Ectodermal cell (in vitro differentiated cells): ENCODE data around the gene PALD1. TPM values are rescaled to one million over a fixed set of nuclear protein-coding genes. Genes with fewer than 3 reads are reported as not detected.
A peak's percentile ranks its signal among the peaks of the same experiment; 100 is the strongest.

Experiments used
- H3K27ac ChIP-seq: 2 replicates; pipeline ENCODE4 v1.7.0; 2013; ENCODE audit warnings: mild to moderate bottlenecking, low read depth, low read length; ENCODE audit not compliant: insufficient read depth, poor library complexity, severe bottlenecking
- H3K27me3 ChIP-seq: 2 replicates; pipeline ENCODE4 v1.7.0; 2013; ENCODE audit warnings: mild to moderate bottlenecking, low read length; ENCODE audit not compliant: insufficient read depth, control insufficient read depth, poor library complexity, severe bottlenecking
- H3K36me3 ChIP-seq: one replicate; pipeline ENCODE4 v1.7.0; 2013; ENCODE audit warnings: low read length; ENCODE audit not compliant: control insufficient read depth, insufficient read depth
- H3K4me1 ChIP-seq: one replicate; pipeline ENCODE4 v1.7.0; 2013; ENCODE audit warnings: low read length; ENCODE audit not compliant: control insufficient read depth, insufficient read depth
- H3K4me3 ChIP-seq: 2 replicates; pipeline ENCODE4 v1.7.0; 2013; ENCODE audit warnings: low read depth, low read length, control low read depth; ENCODE audit not compliant: insufficient read depth
- H3K9me3 ChIP-seq: 2 replicates; pipeline ENCODE4 v1.7.0; 2013; ENCODE audit warnings: mild to moderate bottlenecking, low read length, moderate library complexity; ENCODE audit not compliant: control insufficient read depth
- WGBS, 2 experiments: methylation state at CpG; one replicate each; pipeline ENCODE4 v1.1.7; 2013; ENCODE audit warnings: missing lambda C conversion rate in 2 of 2; 5-methylcytosine and 5-hydroxymethylcytosine counted together
- polyA plus RNA-seq, 4 experiments: library from polyadenylated mRNA; stranded (reverse); fragments of 50-300 nt; gene quantifications; one replicate each; pipeline ENCODE4 v1.2.3, GENCODE V29; 2013

The PALD1 gene
- 11.0 TPM for polyA plus RNA-seq (2013, experiment 1 of 4)
- polyA plus RNA-seq (2013, experiment 2 of 4) = 10.6 TPM
- polyA plus RNA-seq (2013, experiment 3 of 4) = 10.2 TPM
- polyA plus RNA-seq (2013, experiment 4 of 4) = 10.4 TPM

DNA sequence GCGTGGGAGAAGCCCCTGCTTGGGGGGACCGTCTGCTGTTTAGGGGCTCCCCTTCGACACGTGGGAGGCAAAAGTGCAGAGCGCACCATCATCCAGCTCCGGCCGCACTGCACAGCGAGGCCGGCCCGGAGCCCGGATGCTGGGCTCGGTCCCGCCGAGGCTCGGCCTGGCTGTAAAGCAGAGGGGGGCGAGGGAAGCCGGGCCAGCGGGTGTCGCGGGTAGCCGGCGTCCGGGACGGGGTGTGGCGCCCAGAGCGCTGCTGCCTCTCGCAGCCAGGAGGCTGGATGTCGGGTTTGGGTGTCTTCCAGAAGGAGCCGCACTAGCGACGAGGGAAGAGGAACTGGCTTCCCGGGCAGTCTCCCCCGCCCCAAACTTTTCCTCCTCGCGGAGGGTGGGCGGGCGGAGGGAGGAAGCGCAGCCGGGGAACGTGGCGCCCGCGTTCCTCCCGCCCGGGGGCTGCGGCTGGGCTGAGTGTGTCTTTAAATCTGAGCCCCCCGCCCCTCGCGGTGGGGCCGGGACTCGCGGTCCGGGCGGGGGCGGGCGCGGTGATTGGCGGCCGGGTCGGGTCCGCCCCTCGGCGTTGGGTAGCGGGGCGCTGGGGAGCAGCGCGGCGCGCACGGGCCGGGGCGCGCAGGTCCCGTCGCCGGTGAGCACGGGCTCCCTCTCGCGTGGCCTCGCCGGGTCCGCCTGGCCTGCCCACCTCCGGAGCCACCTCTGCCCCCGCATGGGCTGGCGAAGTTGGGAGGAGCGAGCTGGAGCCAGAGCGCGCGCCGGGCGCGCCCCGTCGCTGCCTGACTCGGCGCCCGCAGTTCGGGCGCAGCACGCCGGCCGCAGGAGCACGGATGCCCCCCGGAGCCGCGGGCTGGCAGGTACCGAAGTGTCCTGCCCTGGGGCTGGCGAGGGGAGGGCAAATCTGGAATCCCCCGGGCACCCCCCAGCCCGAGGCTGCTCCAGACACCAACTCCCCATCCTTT is at the start of gene PALD1:
TSS of gene PALD1 (plus strand) at position 577 of the 974 bp plus-strand sequence. CDS start 47,185 bp downstream, outside the sequence.
- Histone ChIP-seq H3K4me3 (peak within 1 kb of the TSS; percentile 69), H3K9me3 (no peaks in the 10 kb centered on the region), H3K36me3 (no peaks in the 10 kb centered on the region), H3K4me1 (peaks cover 3% of the 10 kb centered on the region), H3K27ac (no peak within 1 kb of the TSS), H3K27me3 (peaks cover 37% of the 10 kb centered on the region)
- 0 to 1% methylated on average over 110 of the region's 110 CpGs for WGBS, 2 experiments

DNA sequence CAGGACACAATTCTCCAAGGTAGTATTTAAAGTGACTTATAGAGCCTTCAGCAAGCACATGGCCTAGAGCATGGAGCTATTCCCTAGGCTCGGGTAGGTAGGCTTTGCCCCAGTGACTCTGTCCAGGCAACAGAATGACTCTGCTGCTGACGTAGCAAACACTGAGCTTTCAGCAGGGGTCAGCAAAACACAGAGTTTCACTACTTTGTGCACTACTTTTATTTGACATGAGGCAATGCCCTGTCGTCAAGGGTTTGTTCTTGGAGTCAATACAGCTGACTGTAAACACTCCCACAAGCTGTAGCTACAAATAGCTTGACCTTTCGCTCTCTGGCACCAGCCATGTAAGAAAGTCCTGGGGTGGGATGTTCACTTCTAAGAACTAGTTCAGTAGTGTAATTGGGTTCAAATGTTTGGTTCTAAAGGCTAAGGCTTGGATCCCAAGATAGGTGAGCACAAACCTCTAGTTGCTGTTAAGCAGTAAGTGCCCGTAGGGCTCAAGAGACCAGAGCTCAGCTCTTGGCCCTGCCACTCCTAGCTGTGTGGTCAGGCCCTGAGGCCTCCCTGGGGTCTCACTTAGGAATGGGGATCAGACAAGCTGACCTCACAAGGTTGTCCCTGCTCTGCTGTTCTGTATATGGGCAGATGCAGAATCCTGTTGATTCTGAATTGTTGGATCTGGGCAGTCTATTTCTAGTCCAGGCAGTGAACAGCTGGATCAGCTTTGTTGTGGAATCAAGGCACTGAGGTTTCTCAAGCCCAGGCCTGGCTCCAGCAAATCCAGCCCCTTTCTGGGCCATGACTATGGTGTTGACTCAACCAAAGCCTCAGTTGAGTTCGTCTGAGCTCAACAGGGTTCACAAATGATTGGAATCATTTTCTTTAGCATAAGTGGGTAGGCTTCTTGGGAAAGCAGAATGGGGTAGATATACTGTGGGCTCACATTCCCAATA is 47.8 kb upstream of the PALD1 start:
- peaks cover 7% of the 10 kb centered on the region for H3K4me1 ChIP-seq
- WGBS, 2 experiments = 83 to 86% methylated on average over 6 of the region's 6 CpGs
- no peaks in the 10 kb centered on the region for H3K27me3 ChIP-seq
- H3K9me3 ChIP-seq = no peaks in the 10 kb centered on the region
- H3K27ac ChIP-seq = peak overlapping the region; percentile 6
- H3K36me3 ChIP-seq = peaks cover 23% of the 10 kb centered on the region
- H3K4me3 ChIP-seq = no peak overlapping the region

DNA sequence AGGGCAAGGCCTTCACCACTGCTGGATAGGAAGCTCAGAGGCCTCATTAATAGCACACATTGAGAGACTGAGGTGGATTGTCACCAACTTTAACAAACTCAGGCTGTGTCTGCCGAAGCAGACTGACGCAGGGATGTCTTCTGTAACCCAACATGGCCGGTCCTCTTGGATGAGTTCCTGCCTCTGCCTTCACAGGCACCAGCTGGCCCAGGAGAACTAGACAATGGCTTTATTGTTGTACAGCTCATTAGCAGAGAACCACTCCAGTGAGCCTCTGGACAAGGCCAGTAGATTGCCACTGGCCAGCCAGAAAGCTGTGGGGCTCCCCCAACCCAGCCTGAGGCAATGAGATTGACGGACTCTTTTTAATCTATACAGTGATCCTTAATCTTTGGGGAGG is 46.5 kb upstream of the PALD1 start:
- H3K4me1 ChIP-seq = peaks cover 7% of the 10 kb centered on the region
- 90 to 97% methylated on average over 4 of the region's 4 CpGs for WGBS, 2 experiments
- no peak overlapping the region for H3K27ac ChIP-seq
- H3K4me3 ChIP-seq = no peak overlapping the region
- peaks cover 13% of the 10 kb centered on the region for H3K36me3 ChIP-seq
- H3K27me3 ChIP-seq = no peaks in the 10 kb centered on the region
- H3K9me3 ChIP-seq = no peaks in the 10 kb centered on the region

DNA sequence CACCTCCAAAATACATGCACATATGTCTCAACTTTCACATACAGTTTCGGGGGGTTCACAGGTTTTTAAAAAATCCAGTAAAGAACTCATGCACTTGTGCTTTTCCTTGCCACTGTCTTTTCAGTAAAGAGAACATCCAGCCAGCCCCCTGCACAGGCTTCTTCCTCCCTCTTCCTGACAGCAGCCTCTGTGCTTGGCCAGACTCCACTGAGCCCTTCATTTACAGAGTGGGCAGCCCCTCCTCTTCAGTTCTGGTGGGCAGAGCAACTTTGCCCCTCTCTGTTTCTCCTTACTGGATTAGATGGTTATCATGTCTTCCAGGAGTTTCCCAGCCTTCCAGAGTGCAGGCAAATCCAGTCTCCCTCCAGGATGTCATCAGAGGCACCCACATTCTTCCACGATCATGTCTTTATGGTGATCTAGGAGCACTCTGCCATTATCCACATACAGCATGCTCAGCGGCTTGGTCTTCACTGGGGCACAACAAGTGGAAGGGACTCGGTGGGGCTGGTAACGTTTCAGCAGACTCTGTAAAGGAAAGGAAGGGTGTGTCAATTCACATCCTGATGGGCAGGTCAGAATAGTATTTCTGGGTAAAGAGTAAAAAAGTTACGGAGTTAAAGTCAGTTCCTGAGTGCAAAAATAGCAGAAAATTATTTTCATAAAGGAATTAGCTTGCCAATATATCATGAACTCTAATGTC is 45.9 kb upstream of the PALD1 start:
- 92% methylated on average over 6 of the region's 6 CpGs for WGBS, 2 experiments
- H3K4me1 ChIP-seq = peaks cover 7% of the 10 kb centered on the region
- H3K36me3 ChIP-seq = peaks cover 7% of the 10 kb centered on the region

DNA sequence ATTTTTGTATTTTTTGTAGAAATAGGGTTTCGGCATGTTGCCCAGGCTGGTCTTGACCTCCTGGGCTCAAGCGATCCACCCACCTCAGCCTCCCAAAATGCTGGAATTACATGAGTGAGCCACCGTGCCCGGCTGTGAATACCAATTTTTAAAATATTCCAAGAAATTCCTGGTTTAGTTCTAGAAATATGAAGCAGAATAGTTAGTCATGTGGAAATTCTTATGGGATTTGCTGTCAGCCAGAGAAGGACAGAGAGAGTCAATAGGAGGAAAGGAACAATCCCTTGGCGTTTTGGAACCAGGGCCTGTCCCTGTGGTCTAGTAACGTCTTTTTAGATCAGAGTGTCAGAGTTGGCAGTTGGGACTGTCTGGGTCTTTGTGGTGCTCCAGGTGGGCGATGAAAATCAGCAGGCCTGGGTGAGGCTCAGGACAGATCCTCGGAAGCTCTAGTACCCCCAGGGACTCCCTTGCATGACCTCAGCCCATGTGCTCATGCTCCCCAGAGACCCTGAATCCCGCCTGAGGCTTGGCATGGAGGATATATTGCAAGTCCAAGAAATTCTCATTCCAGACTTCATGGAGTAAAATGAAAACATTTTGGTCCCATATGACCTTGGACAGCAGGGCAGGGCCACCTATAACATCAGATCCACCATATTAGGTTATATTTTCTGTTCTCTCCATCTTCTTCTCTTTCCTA is 44.8 kb upstream of the PALD1 start:
- no peaks in the 10 kb centered on the region for H3K9me3 ChIP-seq
- peaks cover 7% of the 10 kb centered on the region for H3K4me1 ChIP-seq
- 88 to 90% methylated on average over 8 to 9 of the region's 9 CpGs for WGBS, 2 experiments
- peaks cover 13% of the 10 kb centered on the region for H3K27me3 ChIP-seq
- H3K4me3 ChIP-seq = no peak overlapping the region
- peaks cover 2% of the 10 kb centered on the region for H3K36me3 ChIP-seq
- no peak overlapping the region for H3K27ac ChIP-seq

More for the DNA sequence above, 45.9 kb upstream of the PALD1 start:
- Histone ChIP-seq H3K27me3 (peaks cover 3% of the 10 kb centered on the region), H3K27ac (no peak overlapping the region), H3K9me3 (no peaks in the 10 kb centered on the region), H3K4me3 (no peak overlapping the region)

GRCh38 chr10:70435241-70436085 is 43.1 kb upstream of the PALD1 start:
- 94 to 96% methylated on average over 19 of the region's 19 CpGs for WGBS, 2 experiments
- Histone ChIP-seq H3K4me3 (no peak overlapping the region), H3K27ac (no peak overlapping the region), H3K36me3 (no peaks in the 10 kb centered on the region), H3K9me3 (no peaks in the 10 kb centered on the region), H3K27me3 (peaks cover 31% of the 10 kb centered on the region), H3K4me1 (peaks cover 6% of the 10 kb centered on the region)

GRCh38 chr10:70437721-70438120 is 40.8 kb upstream of the PALD1 start:
- Histone ChIP-seq H3K27me3 (peaks cover 53% of the 10 kb centered on the region), H3K4me1 (peaks cover 8% of the 10 kb centered on the region), H3K4me3 (no peak overlapping the region), H3K9me3 (no peaks in the 10 kb centered on the region), H3K27ac (no peak overlapping the region), H3K36me3 (no peaks in the 10 kb centered on the region)
- WGBS, 2 experiments = 58 to 67% methylated on average over 5 of the region's 5 CpGs

- Histone ChIP-seq H3K4me3 (peak overlapping the region; percentile 8), H3K27me3 (peaks cover 68% of the 10 kb centered on the region), H3K4me1 (peaks cover 8% of the 10 kb centered on the region), H3K9me3 (no peaks in the 10 kb centered on the region), H3K27ac (no peak overlapping the region), H3K36me3 (no peaks in the 10 kb centered on the region)
- WGBS, 2 experiments = 3% methylated on average over 69 of the region's 69 CpGs
These were observed 38.0 kb upstream of the PALD1 start for GRCh38 chr10:70440296-70441160.
